Panc1 (cell line): Measurements from ENCODE around the gene BRME1. TPM values are rescaled to one million over a fixed set of nuclear protein-coding genes. Genes with fewer than 3 reads are reported as not detected.
A peak's percentile ranks its signal among the peaks of the same experiment; 100 is the strongest.

Experiments
- ATAC-seq: fragments of 200-7000 bp; cut with Tn5 transposase; 2 replicates; pipeline ENCODE4 v1.9.1; 2020; ENCODE audit warnings: mild to moderate bottlenecking, moderate library complexity
- BruUV-seq: library from RNA; stranded (reverse); fragments of 400-500 nt; replicated peaks from 2 replicates; lab custom pipeline; 2021; lab: Mats Ljungman, UMichigan
- CTCF ChIA-PET: fragments of 300-600 bp; sonication (Branson Sonifier 250); formaldehyde crosslinking; loops from one replicate; lab custom pipeline; 2022; ENCODE audit warnings: antibody characterized with exemption; lab: Charles Lee
- POLR2A ChIA-PET: fragments of 300-600 bp; sonication (Branson Sonifier 250); formaldehyde crosslinking; loops from one replicate; lab custom pipeline; 2022; ENCODE audit warnings: antibody characterized with exemption; lab: Charles Lee
- DNase-seq: peaks from one replicate; pipeline ENCODE4 v3.0.0-alpha.2; 2010; ENCODE audit warnings: low read depth, low spot score
- H3K27ac ChIP-seq: 2 replicates; pipeline ENCODE4 v1.5.1; 2011; ENCODE audit warnings: mild to moderate bottlenecking, low read length, inconsistent platforms
- H3K27me3 ChIP-seq: fragments of 200-500 bp; sonication (Bioruptor generic); 2 replicates; pipeline ENCODE4 v1.6.0; 2014; ENCODE audit warnings: low read length, inconsistent platforms; ENCODE audit not compliant: control insufficient read depth, insufficient read depth
- H3K36me3 ChIP-seq: fragments of 200-500 bp; sonication (Bioruptor generic); 2 replicates; pipeline ENCODE4 v1.5.1; 2014; ENCODE audit warnings: inconsistent platforms, mild to moderate bottlenecking, low read length, moderate library complexity; ENCODE audit not compliant: control insufficient read depth, insufficient read depth
- H3K4me1 ChIP-seq: 2 replicates; pipeline ENCODE4 v1.5.1; 2011; ENCODE audit warnings: inconsistent platforms, mild to moderate bottlenecking, low read length, moderate library complexity; ENCODE audit not compliant: control insufficient read depth, insufficient read depth
- H3K4me3 ChIP-seq, 2 experiments: 2 replicates each; pipeline ENCODE4 v1.5.1; 2011 to 2012; ENCODE audit warnings: low read depth in 2 of 2, low read length in 2 of 2, mild to moderate bottlenecking in 2 of 2, inconsistent platforms in 1 of 2, moderate library complexity in 1 of 2
- H3K9me3 ChIP-seq: fragments of 200-500 bp; sonication (Bioruptor generic); 2 replicates; pipeline ENCODE4 v1.5.1; 2014; ENCODE audit warnings: low read depth, mild to moderate bottlenecking, inconsistent platforms, low read length, moderate library complexity; ENCODE audit not compliant: control insufficient read depth, insufficient read depth
- CTCF ChIP-seq: fragments of 450-650 bp; IDR thresholded peaks from 2 replicates; pipeline ENCODE4 v1.5.1; 2017; ENCODE audit warnings: mild to moderate bottlenecking
- POLR2AphosphoS5 ChIP-seq: IDR thresholded peaks from 2 replicates; pipeline ENCODE4 v1.6.1; 2012; ENCODE audit warnings: mild to moderate bottlenecking, low read depth, low read length, moderate library complexity
- REST ChIP-seq, 2 experiments: IDR thresholded peaks; 2 replicates each; pipeline ENCODE4 v1.6.1; 2011 to 2012; ENCODE audit warnings: low read depth in 2 of 2, control low read depth in 1 of 2, low read length in 1 of 2, mild to moderate bottlenecking in 1 of 2, moderate library complexity in 1 of 2; ENCODE audit not compliant: insufficient read depth in 1 of 2
- SIN3A ChIP-seq: IDR thresholded peaks from 2 replicates; pipeline ENCODE4 v1.6.1; 2012; ENCODE audit warnings: low read depth, mild to moderate bottlenecking, low read length, moderate library complexity, borderline replicate concordance; ENCODE audit not compliant: insufficient read depth
- TCF7L2 ChIP-seq: IDR thresholded peaks from 2 replicates; pipeline ENCODE4 v1.6.1; 2011; ENCODE audit warnings: mild to moderate bottlenecking, low read depth, low read length, inconsistent platforms
- in situ Hi-C: cut with HindIII; loops from 2 replicates; pipeline ENCODE4 v1.10.0; 2016; ENCODE audit warnings: low sequenced_read_pairs, low pct_unique_long_range_greater_than_20kb
- intact Hi-C: fragments of 100-400 bp; cut with micrococcal nuclease; formaldehyde crosslinking; loops from one replicate; pipeline ENCODE4 v1.10.0; 2022; ENCODE audit not compliant: unreplicated experiment
- total RNA-seq: library from RNA; stranded (reverse); gene quantifications from one replicate; pipeline ENCODE4 v1.2.1, GENCODE V29; 2021; ENCODE audit not compliant: unreplicated experiment

The BRME1 gene
- total RNA-seq, 1 experiment from 2014 or later, result 6.5 TPM

- BruUV-seq, result no TSS peak
- ChIA-PET CTCF (interaction anchor here (0.6 to 1.0 kb wide), 3 partner anchors 9 to 636 kb away, joined by 3 to 9 read pairs (median 3); no protein-coding TSS in a partner anchor), POLR2A (interaction anchor here (0.6 to 0.7 kb wide), 2 partner anchors 12 to 41 kb away, joined by 4 to 11 read pairs; no protein-coding TSS in a partner anchor)
- TF ChIP-seq POLR2AphosphoS5, result no peak
- Histone ChIP-seq H3K4me1 (peaks cover 71% of the 10 kb centered on the region), H3K36me3 (no peaks in the 10 kb centered on the region), H3K27ac (peak overlapping the region; percentile 98), H3K9me3 (no peaks in the 10 kb centered on the region), H3K4me3 (no peak overlapping the region), H3K27me3 (no peaks in the 10 kb centered on the region)
- ATAC-seq (no peak), DNase-seq (no peak)
- in situ Hi-C loops (no loop called here), intact Hi-C loops (no loop called here)
These were observed 56.9 kb downstream of the BRME1 start for GRCh38 chr19:13848798-13849676.

- Histone ChIP-seq H3K27me3 (no peaks in the 10 kb centered on the region), H3K4me1 (peaks cover 76% of the 10 kb centered on the region), H3K36me3 (no peaks in the 10 kb centered on the region), H3K27ac (peak overlapping the region; percentile 98), H3K4me3 (no peak overlapping the region), H3K9me3 (no peaks in the 10 kb centered on the region)
- intact Hi-C loops, result no loop called here
- CTCF ChIA-PET, result no interaction called here
- in situ Hi-C loops, result no loop called here
- BruUV-seq, result no TSS peak
- POLR2A ChIA-PET, result no interaction called here
- no peak for ATAC-seq
- TF ChIP-seq TCF7L2, result no peak
- TF ChIP-seq REST (IDR thresholded peaks at IDR 0.05; ENCODE audit: insufficient read depth in 1 of 2, low read depth in 2 of 2, low read length in 1 of 2), result no peak
- no peak for TF ChIP-seq SIN3A
- TF ChIP-seq POLR2AphosphoS5, result no peak
- TF ChIP-seq CTCF, result no peak
- no peak for DNase-seq
These were observed 57.6 kb downstream of the BRME1 start for GRCh38 chr19:13848340-13848677.
